Duodenal mucosa (tissue), 2 donors: ENCODE data around the gene TNS3.

ENCODE experiments used
- H3K27ac ChIP-seq: one replicate; pipeline ENCODE4 v1.7.0; 2013; ENCODE audit warnings: low read depth, low read length
- H3K27me3 ChIP-seq, 2 donors: one replicate each; pipeline ENCODE4 v1.7.0; 2013; ENCODE audit warnings: low read length in 2 of 2, control low read depth in 1 of 2; ENCODE audit not compliant: insufficient read depth in 2 of 2, control insufficient read depth in 1 of 2
- H3K36me3 ChIP-seq, 2 donors: one replicate each; pipeline ENCODE4 v1.7.0; 2013; ENCODE audit warnings: low read length in 2 of 2, control low read depth in 1 of 2; ENCODE audit not compliant: insufficient read depth in 2 of 2, control insufficient read depth in 1 of 2
- H3K4me1 ChIP-seq, 2 donors: one replicate each; pipeline ENCODE4 v1.7.0; 2013; ENCODE audit warnings: low read length in 2 of 2, control low read depth in 1 of 2; ENCODE audit not compliant: insufficient read depth in 2 of 2, control insufficient read depth in 1 of 2
- H3K4me3 ChIP-seq, 2 donors: one replicate each; pipeline ENCODE4 v1.7.0; 2013; ENCODE audit warnings: low read length in 2 of 2, low read depth in 1 of 2
- H3K9ac ChIP-seq, 2 donors: one replicate each; pipeline ENCODE4 v1.7.0; 2013; ENCODE audit warnings: low read length in 2 of 2, low read depth in 1 of 2
- H3K9me3 ChIP-seq, 2 donors: one replicate each; pipeline ENCODE4 v1.7.0; 2013; ENCODE audit warnings: low read length in 2 of 2, control low read depth in 1 of 2; ENCODE audit not compliant: control insufficient read depth in 1 of 2

Gene TNS3

DNA sequence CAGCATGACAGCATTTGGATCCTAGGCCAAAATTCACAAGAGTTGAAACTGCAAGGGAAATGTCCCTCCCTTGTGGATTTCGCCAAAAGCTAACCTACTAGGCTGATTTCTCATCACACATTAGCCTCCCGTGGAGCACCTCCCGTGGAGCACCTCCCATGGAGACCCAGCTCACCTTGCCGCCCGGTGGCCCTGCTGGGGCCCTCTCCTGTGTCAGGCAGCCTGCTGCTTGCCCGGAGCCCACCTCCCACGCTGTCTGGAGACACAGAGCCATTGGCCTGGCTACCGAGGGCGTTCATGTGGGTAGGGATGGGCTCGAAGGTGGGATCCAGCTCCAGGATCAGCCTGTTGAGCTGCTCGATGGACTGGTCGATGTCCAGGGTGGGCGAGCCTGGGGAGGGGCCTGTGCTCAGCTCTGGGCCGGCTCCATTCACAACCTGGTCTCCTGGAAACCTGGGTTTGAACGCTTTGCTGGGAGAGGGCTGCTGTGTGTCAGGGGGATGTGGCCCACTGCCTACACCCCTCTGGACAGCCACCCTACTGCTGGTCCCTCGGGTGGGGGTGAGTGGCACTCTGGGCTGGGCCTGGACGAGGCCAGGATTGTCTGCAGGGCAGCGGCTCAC lies 213.6 kb downstream of the TNS3 start:
- no peaks in the 10 kb centered on the region for H3K9me3 ChIP-seq
- peaks cover 23 to 30% of the 10 kb centered on the region in 2 donors for H3K4me1 ChIP-seq
- peaks cover 29 to 53% of the 10 kb centered on the region in 2 donors for H3K36me3 ChIP-seq
- no peaks in the 10 kb centered on the region for H3K27me3 ChIP-seq
- no peak overlapping the region for H3K9ac ChIP-seq
- no peak overlapping the region for H3K4me3 ChIP-seq
- no peak overlapping the region for H3K27ac ChIP-seq

DNA sequence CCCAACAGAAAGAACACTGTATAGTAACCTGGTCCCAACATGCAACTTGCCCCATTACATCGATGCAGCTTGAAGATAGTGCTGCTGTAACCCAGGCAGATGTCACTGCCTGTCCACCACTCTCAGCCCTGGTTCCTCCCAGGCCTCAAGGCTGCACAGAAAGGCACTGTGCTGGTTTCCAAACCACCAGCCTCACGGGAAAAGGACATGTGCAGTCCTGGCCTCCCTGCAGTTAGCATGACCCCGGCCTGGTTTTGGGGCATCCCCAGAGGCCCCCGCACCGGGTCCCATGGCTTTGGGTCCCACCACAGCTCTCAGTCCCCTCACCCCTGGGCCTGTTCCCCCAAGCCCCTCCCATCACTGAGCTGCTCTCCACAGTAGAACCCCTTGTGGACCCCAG lies 214.5 kb downstream of the TNS3 start:
- peaks cover 33 to 62% of the 10 kb centered on the region in 2 donors for H3K36me3 ChIP-seq
- H3K4me3 ChIP-seq, result no peak overlapping the region
- H3K27me3 ChIP-seq, result no peaks in the 10 kb centered on the region
- no peak overlapping the region for H3K27ac ChIP-seq
- peaks cover 13 to 21% of the 10 kb centered on the region in 2 donors for H3K4me1 ChIP-seq
- no peaks in the 10 kb centered on the region for H3K9me3 ChIP-seq
- H3K9ac ChIP-seq, result no peak overlapping the region

DNA sequence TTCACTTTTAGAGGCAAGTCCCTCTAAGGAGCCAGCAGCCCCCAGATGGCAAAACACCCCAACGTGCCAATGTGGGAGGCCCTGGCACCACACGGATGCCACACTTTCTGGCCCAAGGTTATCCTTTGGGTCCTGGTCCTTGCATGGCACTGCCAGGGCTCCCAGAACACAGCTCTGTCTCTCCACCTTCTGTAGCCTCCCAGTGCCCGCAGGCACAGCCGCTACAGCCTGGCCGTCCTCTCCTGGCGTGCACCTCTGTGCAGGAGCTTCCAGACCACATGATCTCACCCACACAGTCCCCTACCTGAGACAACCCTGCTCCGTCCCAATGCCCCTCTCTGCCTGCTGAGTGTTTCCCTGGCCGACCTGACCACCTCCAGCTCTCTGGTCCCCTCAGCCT lies 215.0 kb downstream of the TNS3 start:
- Histone ChIP-seq H3K4me1 (peaks cover 9 to 17% of the 10 kb centered on the region in 2 donors), H3K27me3 (no peaks in the 10 kb centered on the region), H3K9me3 (no peaks in the 10 kb centered on the region), H3K27ac (no peak overlapping the region), H3K9ac (no peak overlapping the region), H3K4me3 (no peak overlapping the region), H3K36me3 (peaks cover 33 to 66% of the 10 kb centered on the region in 2 donors)

DNA sequence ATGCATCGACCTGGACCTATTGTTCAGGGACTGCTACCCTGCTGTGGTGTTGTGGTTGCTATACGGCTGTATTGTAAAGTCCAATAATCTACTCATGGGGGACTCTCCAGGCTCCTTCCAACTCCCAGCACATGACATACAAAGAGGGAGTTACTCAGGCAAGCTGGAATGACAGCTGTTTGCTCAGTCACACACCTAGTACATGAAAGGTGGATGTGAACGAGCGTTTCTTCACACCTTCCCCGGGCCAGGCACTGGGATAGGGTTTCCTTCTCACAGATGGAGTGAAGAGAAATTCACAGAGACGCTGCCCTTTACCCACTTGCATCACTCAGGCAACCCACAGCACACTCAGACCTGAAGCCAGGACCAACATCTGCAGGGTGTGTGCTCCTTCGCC lies 215.7 kb downstream of the TNS3 start:
- H3K27me3 ChIP-seq, result no peaks in the 10 kb centered on the region
- no peak overlapping the region for H3K4me3 ChIP-seq
- H3K9ac ChIP-seq, result no peak overlapping the region
- H3K9me3 ChIP-seq, result no peaks in the 10 kb centered on the region
- peaks cover 2 to 10% of the 10 kb centered on the region in 2 donors for H3K4me1 ChIP-seq
- H3K27ac ChIP-seq, result no peak overlapping the region
- H3K36me3 ChIP-seq, result peaks cover 33 to 72% of the 10 kb centered on the region in 2 donors

DNA sequence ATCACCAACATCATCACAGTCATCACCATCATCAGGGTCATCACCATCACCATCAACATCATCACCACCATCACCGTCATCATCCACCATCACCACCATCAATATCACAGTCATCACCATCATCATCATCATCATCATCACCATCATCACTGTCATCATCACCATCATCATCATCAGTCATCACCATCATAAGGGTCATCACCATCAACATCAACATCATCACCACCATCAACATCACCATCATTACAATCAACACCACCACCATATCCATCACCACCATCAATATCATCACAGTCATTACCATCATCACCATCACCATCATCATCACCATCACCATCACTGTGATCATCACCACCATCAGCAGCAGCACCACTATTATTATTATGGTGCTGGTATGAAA lies 218.9 kb downstream of the TNS3 start:
- Histone ChIP-seq H3K9ac (no peak overlapping the region), H3K36me3 (peaks cover 20 to 65% of the 10 kb centered on the region in 2 donors), H3K4me3 (no peak overlapping the region)

DNA sequence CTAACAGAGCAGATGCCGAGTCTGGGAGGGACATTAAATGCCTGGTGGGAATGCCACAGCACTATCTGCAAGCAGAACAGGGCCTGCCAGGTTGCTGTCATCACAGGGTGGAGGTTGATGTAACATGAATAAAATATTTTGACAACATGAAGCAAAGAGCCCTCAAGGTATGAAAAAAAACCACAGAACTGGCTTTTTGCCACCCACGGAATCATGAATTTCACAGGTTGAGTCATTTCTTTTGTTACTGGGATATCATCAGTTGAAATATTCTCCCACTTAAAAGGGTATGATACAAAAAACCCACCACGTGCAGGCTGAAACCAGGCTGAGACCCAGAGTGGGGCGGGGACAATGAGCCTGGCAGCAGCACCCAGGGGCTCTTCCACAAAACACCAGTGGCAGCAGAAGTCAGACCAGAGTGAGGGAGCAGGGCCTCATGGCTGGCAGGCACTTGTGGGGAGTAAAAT lies 220.1 kb downstream of the TNS3 start:
- no peak overlapping the region for H3K27ac ChIP-seq
- H3K9ac ChIP-seq, result no peak overlapping the region
- no peaks in the 10 kb centered on the region for H3K27me3 ChIP-seq
- no peak overlapping the region for H3K4me3 ChIP-seq
- no peaks in the 10 kb centered on the region for H3K9me3 ChIP-seq
- peaks cover 0 to 7% of the 10 kb centered on the region in 2 donors for H3K4me1 ChIP-seq
- H3K36me3 ChIP-seq, result peaks cover 14 to 53% of the 10 kb centered on the region in 2 donors

More for the DNA sequence above, 218.9 kb downstream of the TNS3 start:
- Histone ChIP-seq H3K4me1 (no peaks in the 10 kb centered on the region), H3K27ac (no peak overlapping the region), H3K27me3 (no peaks in the 10 kb centered on the region), H3K9me3 (no peaks in the 10 kb centered on the region)

GRCh38 chr7:47361236-47361635 lies 220.7 kb downstream of the TNS3 start:
- H3K27ac ChIP-seq, result no peak overlapping the region

DNA sequence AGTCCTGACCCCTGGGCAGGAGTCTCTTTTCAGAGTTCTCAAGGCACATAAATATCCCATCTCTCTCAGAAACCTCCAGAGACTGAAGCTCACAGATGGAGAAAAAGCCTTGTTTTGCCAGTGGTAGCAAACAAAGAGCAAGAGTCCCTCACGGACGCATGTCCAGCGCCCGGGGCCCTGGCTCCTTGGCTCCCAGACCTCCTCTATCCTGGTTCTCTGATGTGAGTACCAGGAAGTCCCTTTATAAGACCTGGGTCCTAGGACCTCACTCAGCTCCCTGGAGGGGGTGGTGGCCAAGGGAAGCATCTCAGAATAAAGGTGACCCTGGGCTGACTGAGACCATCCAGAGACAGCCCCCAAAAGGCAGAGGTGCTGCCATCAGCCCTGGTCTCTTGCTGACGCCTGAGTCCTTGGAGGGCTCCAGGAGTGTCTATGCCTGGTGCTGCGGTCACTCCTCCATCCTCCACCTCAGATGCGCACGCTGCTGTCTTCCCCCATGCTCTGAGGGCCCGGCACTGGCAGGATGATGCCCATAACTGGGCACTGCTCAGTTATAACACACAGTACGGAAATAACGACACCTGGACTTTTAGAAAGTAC lies 221.5 kb downstream of the TNS3 start:
- Histone ChIP-seq H3K4me3 (no peak overlapping the region), H3K36me3 (peaks cover 17 to 46% of the 10 kb centered on the region in 2 donors), H3K9me3 (no peaks in the 10 kb centered on the region), H3K9ac (no peak overlapping the region), H3K27me3 (no peaks in the 10 kb centered on the region), H3K27ac (no peak overlapping the region), H3K4me1 (peaks cover 11 to 16% of the 10 kb centered on the region in 2 donors)

More at GRCh38 chr7:47361236-47361635, 220.7 kb downstream of the TNS3 start:
- no peak overlapping the region for H3K9ac ChIP-seq
- no peaks in the 10 kb centered on the region for H3K9me3 ChIP-seq
- H3K36me3 ChIP-seq, result peaks cover 16 to 48% of the 10 kb centered on the region in 2 donors
- no peak overlapping the region for H3K4me3 ChIP-seq
- no peaks in the 10 kb centered on the region for H3K27me3 ChIP-seq
- peaks cover 3 to 8% of the 10 kb centered on the region in 2 donors for H3K4me1 ChIP-seq

DNA sequence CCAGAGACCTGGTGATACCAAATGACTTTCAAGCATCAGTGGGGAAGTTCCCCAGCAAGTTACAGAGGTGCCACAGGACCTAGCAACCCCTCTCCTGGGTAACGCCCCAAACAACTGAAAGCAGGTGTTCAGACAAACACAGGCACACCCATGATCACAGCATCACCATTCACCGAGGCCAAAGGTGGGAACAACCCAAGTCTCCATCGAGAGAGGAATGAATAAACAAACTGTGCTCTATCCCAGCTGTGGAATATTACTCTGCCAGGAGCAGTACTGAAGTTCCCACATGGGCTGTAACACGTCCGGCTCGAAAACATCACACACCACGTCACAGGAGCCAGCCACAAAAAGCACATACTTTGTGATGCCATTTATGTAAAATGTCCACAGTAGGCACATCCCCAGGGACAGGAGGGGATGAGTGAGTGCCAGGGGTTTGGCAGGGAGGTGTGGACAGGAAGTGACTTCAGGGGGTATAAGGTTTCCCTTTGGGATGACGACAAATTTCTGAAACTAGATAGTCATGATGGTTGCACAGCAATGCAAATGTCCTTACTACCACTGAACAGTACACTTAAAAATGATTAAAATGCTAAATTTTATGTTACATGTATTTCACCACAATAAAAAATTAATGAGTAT lies 222.8 kb downstream of the TNS3 start:
- H3K27ac ChIP-seq, result no peak overlapping the region
- H3K27me3 ChIP-seq, result no peaks in the 10 kb centered on the region
- no peaks in the 10 kb centered on the region for H3K9me3 ChIP-seq
- H3K4me3 ChIP-seq, result no peak overlapping the region
- peaks cover 25 to 29% of the 10 kb centered on the region in 2 donors for H3K4me1 ChIP-seq
- H3K9ac ChIP-seq, result no peak overlapping the region
- H3K36me3 ChIP-seq, result peaks cover 12 to 41% of the 10 kb centered on the region in 2 donors

DNA sequence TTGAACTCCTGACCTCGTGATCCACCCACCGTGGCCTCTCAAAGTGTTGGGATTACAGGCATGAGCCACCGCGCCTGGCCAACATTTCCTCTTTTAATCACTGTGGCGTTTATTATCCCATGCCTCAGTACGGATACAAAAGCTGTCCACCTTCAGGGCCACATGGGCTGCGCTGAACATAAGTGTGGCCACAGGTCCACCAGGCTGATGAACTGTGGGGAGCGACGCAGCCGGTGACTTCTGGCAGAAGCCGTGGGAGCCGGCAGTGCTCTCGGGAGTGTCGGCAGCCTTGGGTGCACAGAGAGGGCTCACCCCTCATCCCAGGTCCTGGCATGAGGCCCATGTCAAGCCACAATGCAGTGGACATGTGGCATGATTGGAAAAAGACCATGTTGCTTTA lies 223.6 kb downstream of the TNS3 start:
- Histone ChIP-seq H3K36me3 (peaks cover 7 to 35% of the 10 kb centered on the region in 2 donors), H3K27me3 (no peaks in the 10 kb centered on the region), H3K4me3 (no peak overlapping the region), H3K9me3 (no peaks in the 10 kb centered on the region), H3K27ac (no peak overlapping the region), H3K9ac (no peak overlapping the region), H3K4me1 (peaks cover 29 to 32% of the 10 kb centered on the region in 2 donors)
